Mesothelial cell of epicardium (in vitro differentiated cells): ENCODE data around the gene UBE2O. TPM values are rescaled to one million over a fixed set of nuclear protein-coding genes. Genes with fewer than 3 reads are reported as not detected.
A peak's percentile ranks its signal among the peaks of the same experiment; 100 is the strongest.

Source experiments
- DNase-seq, 2 experiments: peaks; one replicate each; pipeline ENCODE4 v3.0.0; 2021; ENCODE audit warnings: low spot score in 2 of 2; ENCODE audit not compliant: unreplicated experiment in 2 of 2
- H3K27ac Mint-ChIP-seq: 2 replicates; pipeline ENCODE4 v1.8.0; 2021; ENCODE audit warnings: mixed read lengths
- H3K27me3 Mint-ChIP-seq: 2 replicates; pipeline ENCODE4 v1.8.0; 2021; ENCODE audit warnings: low read depth, mixed read lengths
- H3K36me3 Mint-ChIP-seq: 2 replicates; pipeline ENCODE4 v1.8.0; 2021; ENCODE audit warnings: mixed read lengths
- H3K4me1 Mint-ChIP-seq: 2 replicates; pipeline ENCODE4 v1.8.0; 2021; ENCODE audit warnings: mixed read lengths
- H3K4me3 Mint-ChIP-seq: 2 replicates; pipeline ENCODE4 v1.8.0; 2021; ENCODE audit warnings: mild to moderate bottlenecking, moderate library complexity, mixed read lengths
- H3K9me3 Mint-ChIP-seq: 2 replicates; pipeline ENCODE4 v1.8.0; 2021; ENCODE audit warnings: mixed read lengths
- total RNA-seq: library from RNA; stranded (reverse); gene quantifications from 3 replicates; pipeline ENCODE4 v1.2.1, GENCODE V29; 2021
- TF ChIP-seq, protein P1 (sequence below): fragments of 200-600 bp; sonication (generic); IDR thresholded peaks from one replicate; pipeline ENCODE4 v1.5.0; 2021; ENCODE audit warnings: antibody characterized with exemption; ENCODE audit not compliant: unreplicated experiment

The UBE2O gene
- total RNA-seq, 1 donor from 2014 or later: 46.3 TPM

DNA sequence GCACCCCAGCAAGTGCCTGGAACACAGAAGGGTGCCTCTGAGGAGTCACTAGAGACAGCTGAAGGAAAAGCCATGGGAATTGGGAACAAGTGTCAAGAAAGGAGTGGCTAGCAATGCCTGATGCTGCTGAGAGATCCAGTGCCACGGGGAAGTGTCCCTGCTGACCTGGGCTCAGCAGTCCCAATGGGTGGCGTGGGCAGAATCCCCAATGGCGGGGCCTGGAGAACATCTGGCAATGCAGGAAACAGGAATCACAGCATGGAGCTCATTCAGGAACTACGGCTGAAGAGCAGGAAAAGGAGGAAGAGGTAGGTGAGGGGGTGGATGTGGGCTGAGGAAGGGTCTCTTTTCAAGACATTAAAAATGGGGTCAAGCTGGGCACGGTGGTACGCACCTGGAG, 30.1 kb downstream of the UBE2O start:
- TF ChIP-seq, protein P1, sequence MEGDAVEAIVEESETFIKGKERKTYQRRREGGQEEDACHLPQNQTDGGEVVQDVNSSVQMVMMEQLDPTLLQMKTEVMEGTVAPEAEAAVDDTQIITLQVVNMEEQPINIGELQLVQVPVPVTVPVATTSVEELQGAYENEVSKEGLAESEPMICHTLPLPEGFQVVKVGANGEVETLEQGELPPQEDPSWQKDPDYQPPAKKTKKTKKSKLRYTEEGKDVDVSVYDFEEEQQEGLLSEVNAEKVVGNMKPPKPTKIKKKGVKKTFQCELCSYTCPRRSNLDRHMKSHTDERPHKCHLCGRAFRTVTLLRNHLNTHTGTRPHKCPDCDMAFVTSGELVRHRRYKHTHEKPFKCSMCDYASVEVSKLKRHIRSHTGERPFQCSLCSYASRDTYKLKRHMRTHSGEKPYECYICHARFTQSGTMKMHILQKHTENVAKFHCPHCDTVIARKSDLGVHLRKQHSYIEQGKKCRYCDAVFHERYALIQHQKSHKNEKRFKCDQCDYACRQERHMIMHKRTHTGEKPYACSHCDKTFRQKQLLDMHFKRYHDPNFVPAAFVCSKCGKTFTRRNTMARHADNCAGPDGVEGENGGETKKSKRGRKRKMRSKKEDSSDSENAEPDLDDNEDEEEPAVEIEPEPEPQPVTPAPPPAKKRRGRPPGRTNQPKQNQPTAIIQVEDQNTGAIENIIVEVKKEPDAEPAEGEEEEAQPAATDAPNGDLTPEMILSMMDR: no peak
- H3K36me3 Mint-ChIP-seq: peaks cover 7% of the 10 kb centered on the region
- H3K27me3 Mint-ChIP-seq: no peaks in the 10 kb centered on the region
- no peak overlapping the region for H3K27ac Mint-ChIP-seq
- no peak overlapping the region for H3K4me3 Mint-ChIP-seq
- DNase-seq: no peak
- no peaks in the 10 kb centered on the region for H3K9me3 Mint-ChIP-seq
- H3K4me1 Mint-ChIP-seq: peaks cover 3% of the 10 kb centered on the region

GRCh38 chr17:76422406-76422805, 30.5 kb downstream of the UBE2O start:
- peaks cover 7% of the 10 kb centered on the region for H3K4me1 Mint-ChIP-seq
- DNase-seq: no peak
- no peaks in the 10 kb centered on the region for H3K9me3 Mint-ChIP-seq
- TF ChIP-seq, protein P1: no peak
- no peaks in the 10 kb centered on the region for H3K27me3 Mint-ChIP-seq
- no peak overlapping the region for H3K4me3 Mint-ChIP-seq
- no peak overlapping the region for H3K27ac Mint-ChIP-seq
- H3K36me3 Mint-ChIP-seq: peaks cover 7% of the 10 kb centered on the region

DNA sequence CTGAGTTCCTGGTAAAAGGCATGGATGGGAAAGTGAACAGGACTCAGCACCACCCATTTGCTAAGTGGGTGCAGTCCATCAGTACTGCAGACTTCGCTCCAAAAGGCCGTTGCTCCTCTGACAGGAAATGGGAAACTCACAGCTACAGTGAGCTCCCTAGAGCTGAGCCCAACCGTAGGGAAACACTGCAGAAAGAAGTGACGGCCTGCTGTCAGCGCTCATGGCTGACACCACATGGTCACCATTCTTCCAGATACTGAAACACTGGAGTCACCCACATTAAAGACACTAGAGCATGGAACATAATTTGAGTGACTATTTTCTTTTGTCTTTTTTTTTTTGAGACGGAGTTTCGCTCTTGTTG, 31.9 kb downstream of the UBE2O start:
- Mint-ChIP-seq H3K4me1 (peaks cover 11% of the 10 kb centered on the region), H3K27me3 (no peaks in the 10 kb centered on the region), H3K27ac (no peak overlapping the region), H3K36me3 (peaks cover 7% of the 10 kb centered on the region), H3K9me3 (no peaks in the 10 kb centered on the region), H3K4me3 (no peak overlapping the region)
- TF ChIP-seq, protein P1: no peak
- no peak for DNase-seq

- Mint-ChIP-seq H3K9me3 (no peaks in the 10 kb centered on the region), H3K27ac (no peak overlapping the region), H3K27me3 (no peaks in the 10 kb centered on the region), H3K4me3 (no peak overlapping the region), H3K4me1 (peaks cover 11% of the 10 kb centered on the region), H3K36me3 (peaks cover 7% of the 10 kb centered on the region)
- TF ChIP-seq, protein P1: no peak
- no peak for DNase-seq
Measured at GRCh38 chr17:76420356-76421043, 32.5 kb downstream of the UBE2O start.

GRCh38 chr17:76419576-76420260, 33.2 kb downstream of the UBE2O start:
- TF ChIP-seq, protein P1: no peak
- DNase-seq: no peak
- Mint-ChIP-seq H3K36me3 (peaks cover 7% of the 10 kb centered on the region), H3K27ac (peak overlapping the region; percentile 36), H3K4me3 (no peak overlapping the region), H3K9me3 (no peaks in the 10 kb centered on the region), H3K27me3 (no peaks in the 10 kb centered on the region), H3K4me1 (peaks cover 12% of the 10 kb centered on the region)
